HFF-Myc (cell line): ENCODE data around the gene PWWP2B.

Source experiments
- DNase-seq: peaks from one replicate; pipeline ENCODE4 v3.0.0-alpha.2; 2011; ENCODE audit warnings: low read depth; ENCODE audit errors: extremely low read depth
- H3K4me3 ChIP-seq: replicated peaks from 2 replicates; pipeline ENCODE4 v1.5.1; 2011; ENCODE audit warnings: low read depth, mild to moderate bottlenecking, control low read depth, low read length
- TF ChIP-seq, protein P1 (sequence below): IDR thresholded peaks from 2 replicates; pipeline ENCODE4 v1.5.1; 2012; ENCODE audit warnings: mild to moderate bottlenecking, low read depth, low read length, control low read depth; ENCODE audit errors: missing control alignments

The PWWP2B gene

DNA sequence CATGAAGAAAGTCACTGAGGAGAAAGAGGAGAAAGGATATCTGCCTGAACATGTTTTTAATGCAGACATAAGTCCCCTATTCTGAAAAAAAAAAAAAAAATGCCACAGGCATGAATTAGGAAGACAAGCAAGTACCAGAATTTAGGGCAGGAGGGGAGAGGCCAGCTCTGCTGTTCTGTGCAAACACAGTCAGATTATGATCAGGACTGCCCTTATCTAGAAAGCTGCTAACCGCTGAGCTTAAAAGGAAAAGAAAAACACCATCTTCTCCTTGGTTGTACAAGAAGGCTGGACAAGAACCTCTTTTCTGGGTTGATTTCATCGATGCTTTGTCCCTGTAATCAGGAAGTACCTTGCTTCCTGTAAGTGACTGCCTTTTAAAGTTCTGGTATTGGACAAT, 15.3 kb upstream of the PWWP2B start:
- no peak for DNase-seq
- no peak overlapping the region for H3K4me3 ChIP-seq
- TF ChIP-seq, protein P1, sequence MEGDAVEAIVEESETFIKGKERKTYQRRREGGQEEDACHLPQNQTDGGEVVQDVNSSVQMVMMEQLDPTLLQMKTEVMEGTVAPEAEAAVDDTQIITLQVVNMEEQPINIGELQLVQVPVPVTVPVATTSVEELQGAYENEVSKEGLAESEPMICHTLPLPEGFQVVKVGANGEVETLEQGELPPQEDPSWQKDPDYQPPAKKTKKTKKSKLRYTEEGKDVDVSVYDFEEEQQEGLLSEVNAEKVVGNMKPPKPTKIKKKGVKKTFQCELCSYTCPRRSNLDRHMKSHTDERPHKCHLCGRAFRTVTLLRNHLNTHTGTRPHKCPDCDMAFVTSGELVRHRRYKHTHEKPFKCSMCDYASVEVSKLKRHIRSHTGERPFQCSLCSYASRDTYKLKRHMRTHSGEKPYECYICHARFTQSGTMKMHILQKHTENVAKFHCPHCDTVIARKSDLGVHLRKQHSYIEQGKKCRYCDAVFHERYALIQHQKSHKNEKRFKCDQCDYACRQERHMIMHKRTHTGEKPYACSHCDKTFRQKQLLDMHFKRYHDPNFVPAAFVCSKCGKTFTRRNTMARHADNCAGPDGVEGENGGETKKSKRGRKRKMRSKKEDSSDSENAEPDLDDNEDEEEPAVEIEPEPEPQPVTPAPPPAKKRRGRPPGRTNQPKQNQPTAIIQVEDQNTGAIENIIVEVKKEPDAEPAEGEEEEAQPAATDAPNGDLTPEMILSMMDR = no peak

DNA sequence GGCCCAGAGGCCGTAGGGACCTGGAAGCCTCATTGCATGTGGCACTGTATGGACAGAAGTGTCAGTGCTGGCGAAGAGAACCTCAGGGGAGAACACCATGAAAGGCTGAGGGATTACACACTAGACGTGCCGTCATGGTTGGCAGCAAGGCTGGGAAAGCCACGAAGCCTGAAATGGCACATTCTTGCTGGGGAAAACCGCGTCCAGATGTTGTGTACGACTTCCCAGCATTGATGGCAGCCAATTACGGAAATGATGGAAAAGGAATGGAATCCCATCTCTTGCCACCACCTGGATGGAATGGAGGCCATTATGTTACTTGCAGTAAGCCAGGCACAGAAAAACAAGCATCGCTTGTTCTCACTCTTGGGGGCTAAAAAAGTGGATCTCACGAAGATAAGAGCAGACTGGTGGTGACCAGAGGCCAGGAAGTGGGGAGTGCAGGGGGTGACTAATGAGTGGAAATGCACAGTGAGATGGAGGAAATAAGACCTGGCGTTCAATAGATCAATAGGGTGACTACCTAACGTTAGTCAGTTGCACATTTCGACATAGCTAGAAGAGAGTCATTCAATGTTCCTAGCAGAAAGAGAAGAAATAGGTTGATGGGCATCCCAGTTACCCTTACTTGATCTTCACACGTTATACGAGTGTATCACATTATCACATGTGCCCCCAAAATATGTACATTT, 14.6 kb upstream of the PWWP2B start:
- TF ChIP-seq, protein P1 = no peak

DNA sequence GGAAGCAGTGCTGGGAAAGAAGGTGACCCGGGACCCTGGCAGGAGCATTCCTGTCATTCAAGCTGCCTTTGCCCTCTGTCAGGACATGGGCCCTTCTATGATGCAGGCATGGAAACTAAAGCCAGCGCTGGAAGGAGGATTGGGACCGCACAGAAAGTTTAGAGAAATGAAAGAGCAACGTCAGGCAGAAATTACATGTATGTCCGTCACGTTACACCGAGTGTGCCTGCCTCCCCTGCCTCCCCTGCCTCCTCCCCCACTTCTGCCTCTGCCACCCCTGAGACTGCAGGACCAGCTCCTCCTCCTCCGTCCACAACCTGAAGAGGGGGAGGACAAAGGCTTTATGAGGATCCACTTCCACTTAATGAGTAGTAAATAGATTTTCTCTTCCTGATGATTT, 13.9 kb upstream of the PWWP2B start:
- DNase-seq = no peak
- TF ChIP-seq, protein P1 = no peak
- no peak overlapping the region for H3K4me3 ChIP-seq

More for the DNA sequence above, 14.6 kb upstream of the PWWP2B start:
- DNase-seq = peak; percentile 60
- H3K4me3 ChIP-seq = no peak overlapping the region

DNA sequence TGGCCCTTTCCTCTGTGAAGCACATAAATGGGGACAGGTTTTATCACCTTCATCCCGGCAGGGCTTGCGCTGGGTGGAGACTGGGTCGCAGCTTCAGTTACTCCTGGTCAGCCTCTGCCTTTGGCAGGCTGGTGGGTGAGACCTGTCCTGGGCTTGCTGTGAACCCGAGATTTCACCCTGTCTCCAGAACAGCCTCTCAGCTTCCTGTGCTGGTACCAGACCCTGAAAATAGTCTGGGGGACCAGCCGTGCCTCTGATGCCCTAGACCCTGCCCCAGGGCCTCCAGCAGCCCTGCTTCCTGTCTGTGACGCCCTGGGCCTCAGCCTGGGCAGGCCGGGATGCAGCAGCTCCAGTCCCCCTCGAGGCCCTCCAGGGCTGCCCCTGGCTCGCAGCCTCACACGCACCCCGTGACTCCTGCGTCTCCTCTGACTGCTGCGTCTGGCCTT, 13.2 kb upstream of the PWWP2B start:
- no peak for DNase-seq
- no peak overlapping the region for H3K4me3 ChIP-seq
- TF ChIP-seq, protein P1 = no peak

DNA sequence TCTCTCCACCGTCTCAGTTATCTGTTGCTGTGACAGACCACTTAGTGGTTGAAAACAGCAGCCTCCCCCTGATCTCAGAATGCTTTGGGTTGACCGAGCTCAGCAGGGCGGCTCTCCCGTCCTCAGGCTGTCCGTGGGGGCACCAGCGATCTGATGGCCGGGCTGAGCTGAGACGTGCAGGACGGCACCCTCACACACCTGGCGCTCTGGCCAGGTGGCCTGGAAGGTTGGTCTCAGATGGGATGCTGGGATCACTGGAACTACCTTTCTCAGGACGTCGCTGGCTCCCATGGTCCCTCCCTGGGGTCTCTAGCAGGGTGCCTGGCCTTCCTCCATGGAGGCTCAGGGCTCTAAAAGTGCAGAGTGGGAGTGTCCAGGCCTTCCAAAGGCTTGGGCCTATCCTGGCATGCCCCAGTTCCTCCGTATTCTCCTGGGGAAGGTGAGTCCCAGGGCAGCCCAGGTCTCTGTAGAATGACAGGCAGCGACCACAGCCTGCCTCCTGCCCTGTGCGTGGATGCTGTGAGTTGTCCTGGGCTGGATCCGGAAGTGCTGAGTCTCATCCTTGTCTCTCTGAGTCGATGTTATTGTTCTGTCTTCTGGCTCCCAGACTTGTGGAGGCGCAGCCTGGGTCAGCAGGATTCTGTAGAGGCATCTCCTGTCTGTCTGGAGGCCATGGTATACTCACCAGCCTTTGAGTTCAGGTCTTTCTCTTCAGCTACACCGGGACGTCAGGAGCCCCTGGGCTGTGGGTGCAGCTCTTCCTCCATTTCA, 12.2 kb upstream of the PWWP2B start:
- DNase-seq = no peak
- no peak overlapping the region for H3K4me3 ChIP-seq
- TF ChIP-seq, protein P1 = no peak

DNA sequence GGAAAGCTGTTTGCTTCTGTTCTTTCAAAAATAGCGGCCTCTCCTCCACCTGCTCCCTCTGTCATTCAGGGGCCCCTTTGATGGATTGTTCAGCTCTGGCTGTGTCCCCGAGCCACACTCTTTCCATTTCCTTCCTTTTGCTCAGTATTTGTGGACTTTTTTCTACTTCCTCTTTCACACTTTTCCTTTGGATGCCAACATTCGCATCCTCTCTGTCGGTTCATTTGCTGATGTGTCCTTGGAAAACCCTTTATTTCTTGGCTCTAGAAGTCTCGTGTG, 11.7 kb upstream of the PWWP2B start:
- DNase-seq = no peak
- TF ChIP-seq, protein P1 = no peak
- H3K4me3 ChIP-seq = no peak overlapping the region
